GM12892 (cell line): ENCODE measurements around the gene TMEM161A.

ENCODE experiments used
- DNase-seq: peaks from one replicate; pipeline ENCODE4 v3.0.0; 2011; ENCODE audit not compliant: insufficient read length
- FAIRE-seq: peaks from 2 replicates; lab custom pipeline; 2011; peaks lifted over from hg19 to GRCh38; lab: Jason Lieb, UNC
- POLR2A ChIP-seq: IDR thresholded peaks from 2 replicates; pipeline ENCODE4 v1.6.1; 2011; ENCODE audit warnings: low read depth, low read length, control low read depth
- POLR2AphosphoS5 ChIP-seq: IDR thresholded peaks from 2 replicates; pipeline ENCODE4 v1.6.1; 2011; ENCODE audit warnings: low read depth, low read length, control low read depth
- TAF1 ChIP-seq: IDR thresholded peaks from 2 replicates; pipeline ENCODE4 v1.6.1; 2011; ENCODE audit warnings: low read depth, mild to moderate bottlenecking, control low read depth, low read length, borderline replicate concordance

The TMEM161A gene

DNA sequence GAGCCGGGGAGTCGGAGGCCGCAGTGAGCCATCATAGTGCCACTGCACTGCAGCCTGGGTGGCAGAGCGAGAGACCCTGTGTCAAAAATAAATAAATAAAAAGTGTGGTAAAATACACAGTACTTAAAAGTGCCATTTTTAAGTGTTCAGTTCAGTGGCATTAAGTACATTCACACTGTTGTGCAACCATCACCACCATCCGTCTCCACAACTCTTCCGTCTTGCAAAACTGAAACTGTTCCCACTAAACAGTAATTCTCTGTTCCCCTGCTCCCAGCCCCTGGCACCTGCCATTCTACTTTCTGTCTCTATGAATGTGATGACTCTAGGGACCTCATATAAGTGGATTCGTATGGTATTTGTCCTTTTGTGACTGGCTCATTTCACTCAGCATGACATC lies 61.2 kb downstream of the TMEM161A start:
- no peak for DNase-seq
- no peak for FAIRE-seq
- TF ChIP-seq TAF1 (no peak), POLR2A (no peak), POLR2AphosphoS5 (no peak)

DNA sequence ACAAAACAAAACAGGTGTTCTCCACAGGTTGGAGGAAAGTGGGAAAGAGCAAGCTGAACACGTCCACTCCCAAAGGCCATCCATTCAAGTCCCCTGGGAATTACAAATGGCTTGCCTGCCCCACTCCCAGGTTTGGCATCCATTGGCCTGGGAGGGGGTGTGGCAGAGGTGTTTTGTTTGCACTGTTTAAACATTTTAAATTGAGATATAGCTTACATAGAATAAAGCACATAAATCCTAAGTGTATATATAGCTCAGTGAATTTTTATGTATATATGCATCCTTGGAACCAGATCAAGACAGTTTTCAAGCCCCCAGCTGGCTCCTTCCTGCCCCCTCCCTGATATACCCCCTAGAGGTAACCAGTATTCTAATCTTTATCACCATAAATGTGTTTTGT lies 61.8 kb downstream of the TMEM161A start:
- FAIRE-seq (no peak), DNase-seq (no peak)
- no peak for TF ChIP-seq POLR2AphosphoS5
- TF ChIP-seq TAF1 = no peak
- TF ChIP-seq POLR2A = no peak

DNA sequence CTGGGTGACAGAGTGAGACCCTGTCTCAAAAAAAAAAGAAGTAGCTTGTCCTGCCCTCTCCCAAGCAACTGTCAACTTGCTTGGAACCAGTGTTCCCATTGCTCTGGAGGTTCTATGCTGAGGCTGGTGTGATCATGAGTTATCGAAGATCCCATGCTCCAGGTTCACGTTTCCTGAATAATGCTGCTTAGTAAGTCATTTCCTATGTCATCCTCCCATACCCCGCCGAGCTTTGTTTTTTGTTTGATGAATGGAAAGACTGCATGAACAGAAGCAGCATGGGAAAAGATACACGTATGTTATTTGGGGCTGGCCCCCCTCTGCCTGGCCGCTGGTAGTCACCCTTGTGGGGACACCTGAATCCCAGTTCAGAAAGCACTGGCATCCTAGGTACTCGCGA lies 63.2 kb downstream of the TMEM161A start:
- no peak for FAIRE-seq
- TF ChIP-seq POLR2AphosphoS5 = no peak
- no peak for TF ChIP-seq TAF1
- no peak for TF ChIP-seq POLR2A
- DNase-seq = no peak

DNA sequence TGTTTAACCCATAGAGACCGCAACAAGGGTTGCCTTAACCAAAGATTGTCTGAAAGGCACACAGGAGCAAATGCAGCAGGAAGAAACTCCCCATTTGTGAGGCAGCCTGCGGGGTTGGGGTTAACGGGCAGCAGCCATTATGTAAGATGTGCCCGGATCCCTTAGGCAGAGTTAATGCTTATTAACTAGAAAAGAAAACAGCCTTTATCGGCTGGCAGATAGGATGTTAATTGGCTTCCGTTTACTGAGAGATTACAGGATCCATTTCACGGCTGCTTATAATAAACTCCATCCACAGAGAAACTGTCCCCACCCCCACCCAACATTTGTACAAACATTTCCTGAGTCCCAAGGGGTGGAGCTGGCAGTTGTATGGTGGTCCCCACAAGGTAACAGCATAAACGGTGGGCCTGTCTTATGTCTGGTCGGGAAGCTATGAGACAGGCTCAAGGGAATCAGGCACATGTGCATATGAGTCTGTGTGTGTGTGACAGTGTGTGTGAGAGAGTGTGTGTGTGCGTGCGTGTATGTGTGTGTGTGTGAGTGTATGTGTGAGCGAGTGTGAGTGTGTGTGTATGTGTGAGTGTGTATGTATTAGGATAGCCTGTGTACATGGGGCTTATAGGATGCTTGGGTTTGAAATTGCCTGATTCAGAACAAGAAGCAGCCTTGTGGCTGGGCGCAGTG lies 63.9 kb downstream of the TMEM161A start:
- no peak for DNase-seq
- no peak for FAIRE-seq
- no peak for TF ChIP-seq POLR2AphosphoS5
- TF ChIP-seq POLR2A = no peak
- no peak for TF ChIP-seq TAF1

DNA sequence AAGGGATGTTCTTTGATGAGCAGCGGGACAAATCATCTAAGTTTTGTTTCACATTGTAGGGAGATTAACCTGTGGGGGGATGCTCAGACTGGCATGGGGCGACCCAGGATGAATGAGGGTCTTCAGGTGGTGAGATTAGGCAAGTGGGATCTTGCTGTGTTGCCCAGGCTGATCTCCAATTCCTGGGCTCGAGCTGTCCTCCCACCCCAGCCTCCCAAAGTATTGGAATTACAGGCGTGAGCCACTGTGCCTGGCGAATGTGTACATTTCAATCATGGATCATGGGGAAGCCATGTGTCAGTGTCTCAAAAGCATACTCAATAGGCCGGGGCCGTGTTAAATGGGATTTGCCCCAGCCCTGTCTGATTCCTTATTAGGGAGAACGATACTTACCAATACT lies 66.4 kb downstream of the TMEM161A start:
- FAIRE-seq = no peak
- no peak for TF ChIP-seq TAF1
- no peak for TF ChIP-seq POLR2AphosphoS5
- no peak for TF ChIP-seq POLR2A
- DNase-seq = no peak
